ENCODE data around the gene ADGRB2.

ADGRB2 gene

GRCh38 chr1:31793086-31793485 lies 28.9 kb upstream of the ADGRB2 start:
- no peak overlapping the region for H3K27ac ChIP-seq (ENCODE audit: low read depth, low read length)
- no peaks in the 10 kb centered on the region for H3K36me3 ChIP-seq (ENCODE audit: control insufficient read depth in 1 of 2, insufficient read depth in 2 of 2, low read length in 2 of 2)
- H3K9ac ChIP-seq (ENCODE audit: low read length), result no peak overlapping the region
- no peak overlapping the region for H4K8ac ChIP-seq (ENCODE audit: low read depth, low read length)
- H3K4me1 ChIP-seq (ENCODE audit: control insufficient read depth in 1 of 2, insufficient read depth in 2 of 2, low read length in 2 of 2), result peaks cover 2 to 7% of the 10 kb centered on the region in 2 experiments
- H4K12ac ChIP-seq (ENCODE audit: low read depth, low read length), result no peak overlapping the region
- no peak overlapping the region for H4K91ac ChIP-seq (ENCODE audit: low read depth, low read length)
- no peak overlapping the region for H2AFZ ChIP-seq (ENCODE audit: insufficient read depth, low read length, poor library complexity)
- no peak for DNase-seq
- H3K27me3 ChIP-seq (ENCODE audit: insufficient read depth, low read length), result no peaks in the 10 kb centered on the region
- no peak overlapping the region for H3K23ac ChIP-seq (ENCODE audit: low read length)
- no peak overlapping the region for H3K4me3 ChIP-seq (ENCODE audit: low read depth, low read length)
- H3K14ac ChIP-seq (ENCODE audit: low read length), result no peak overlapping the region
- no peak overlapping the region for H3K4me2 ChIP-seq (ENCODE audit: low read length)
- no peak overlapping the region for H2BK120ac ChIP-seq (ENCODE audit: insufficient read depth, low read length, poor library complexity)
- H3K4ac ChIP-seq (ENCODE audit: low read depth, low read length), result no peak overlapping the region
- no peak overlapping the region for H2BK12ac ChIP-seq (ENCODE audit: low read length)
- H3K9me3 ChIP-seq (ENCODE audit: insufficient read depth, low read depth, low read length), result peaks cover 2% of the 10 kb centered on the region
- peaks cover 2% of the 10 kb centered on the region for H3K79me2 ChIP-seq (ENCODE audit: control insufficient read depth, insufficient read depth, low read length, poor library complexity)
- no peak overlapping the region for H3K18ac ChIP-seq (ENCODE audit: low read length)
- H3K79me1 ChIP-seq (ENCODE audit: low read length), result peaks cover 4% of the 10 kb centered on the region
- WGBS (ENCODE audit: extremely low coverage, insufficient coverage, insufficient read length), result no CpG with 5 or more reads among the region's 6 CpGs
- H2AK5ac ChIP-seq (ENCODE audit: low read length), result no peak overlapping the region
- no peak overlapping the region for H2BK5ac ChIP-seq (ENCODE audit: low read depth, low read length, poor library complexity)

- H2BK120ac ChIP-seq (ENCODE audit: insufficient read depth, low read length, poor library complexity), result no peak overlapping the region
- H2BK5ac ChIP-seq (ENCODE audit: low read depth, low read length, poor library complexity), result no peak overlapping the region
- H2AK5ac ChIP-seq (ENCODE audit: low read length), result no peak overlapping the region
Measured at GRCh38 chr1:31792541-31792940, 28.4 kb upstream of the ADGRB2 start.

GRCh38 chr1:31792116-31792515 lies 28.0 kb upstream of the ADGRB2 start:
- Histone ChIP-seq H3K23ac (ENCODE audit: low read length) (no peak overlapping the region), H3K4me2 (ENCODE audit: low read length) (no peak overlapping the region), H3K9ac (ENCODE audit: low read length) (no peak overlapping the region), H2AK5ac (ENCODE audit: low read length) (no peak overlapping the region), H3K36me3 (ENCODE audit: control insufficient read depth in 1 of 2, insufficient read depth in 2 of 2, low read length in 2 of 2) (no peaks in the 10 kb centered on the region), H3K14ac (ENCODE audit: low read length) (no peak overlapping the region), H3K79me2 (ENCODE audit: control insufficient read depth, insufficient read depth, low read length, poor library complexity) (peaks cover 2% of the 10 kb centered on the region), H3K18ac (ENCODE audit: low read length) (no peak overlapping the region), H3K4me3 (ENCODE audit: low read depth, low read length) (no peak overlapping the region), H2BK12ac (ENCODE audit: low read length) (no peak overlapping the region), H3K9me3 (ENCODE audit: insufficient read depth, low read depth, low read length) (peaks cover 2% of the 10 kb centered on the region), H3K27ac (ENCODE audit: low read depth, low read length) (no peak overlapping the region), H3K4me1 (ENCODE audit: control insufficient read depth in 1 of 2, insufficient read depth in 2 of 2, low read length in 2 of 2) (peaks cover 5 to 8% of the 10 kb centered on the region in 2 experiments), H4K91ac (ENCODE audit: low read depth, low read length) (no peak overlapping the region), H4K8ac (ENCODE audit: low read depth, low read length) (no peak overlapping the region), H4K12ac (ENCODE audit: low read depth, low read length) (no peak overlapping the region), H2BK120ac (ENCODE audit: insufficient read depth, low read length, poor library complexity) (no peak overlapping the region), H3K27me3 (ENCODE audit: insufficient read depth, low read length) (no peaks in the 10 kb centered on the region), H2BK5ac (ENCODE audit: low read depth, low read length, poor library complexity) (no peak overlapping the region), H3K4ac (ENCODE audit: low read depth, low read length) (no peak overlapping the region), H2AFZ (ENCODE audit: insufficient read depth, low read length, poor library complexity) (no peak overlapping the region), H3K79me1 (ENCODE audit: low read length) (peaks cover 3% of the 10 kb centered on the region)
- DNase-seq, result no peak
- no CpG with 5 or more reads among the region's 11 CpGs for WGBS (ENCODE audit: extremely low coverage, insufficient coverage, insufficient read length)

More at GRCh38 chr1:31792541-31792940, 28.4 kb upstream of the ADGRB2 start:
- Histone ChIP-seq H3K79me2 (ENCODE audit: control insufficient read depth, insufficient read depth, low read length, poor library complexity) (peaks cover 2% of the 10 kb centered on the region), H3K9ac (ENCODE audit: low read length) (no peak overlapping the region), H3K79me1 (ENCODE audit: low read length) (peaks cover 3% of the 10 kb centered on the region), H2BK12ac (ENCODE audit: low read length) (no peak overlapping the region), H2AFZ (ENCODE audit: insufficient read depth, low read length, poor library complexity) (no peak overlapping the region), H4K12ac (ENCODE audit: low read depth, low read length) (no peak overlapping the region), H3K4me2 (ENCODE audit: low read length) (no peak overlapping the region), H3K4me3 (ENCODE audit: low read depth, low read length) (no peak overlapping the region), H3K27ac (ENCODE audit: low read depth, low read length) (no peak overlapping the region), H3K27me3 (ENCODE audit: insufficient read depth, low read length) (no peaks in the 10 kb centered on the region), H3K36me3 (ENCODE audit: control insufficient read depth in 1 of 2, insufficient read depth in 2 of 2, low read length in 2 of 2) (no peaks in the 10 kb centered on the region), H3K18ac (ENCODE audit: low read length) (no peak overlapping the region), H3K23ac (ENCODE audit: low read length) (no peak overlapping the region), H3K4me1 (ENCODE audit: control insufficient read depth in 1 of 2, insufficient read depth in 2 of 2, low read length in 2 of 2) (peaks cover 5 to 8% of the 10 kb centered on the region in 2 experiments), H4K91ac (ENCODE audit: low read depth, low read length) (no peak overlapping the region), H3K4ac (ENCODE audit: low read depth, low read length) (no peak overlapping the region), H4K8ac (ENCODE audit: low read depth, low read length) (no peak overlapping the region), H3K9me3 (ENCODE audit: insufficient read depth, low read depth, low read length) (peaks cover 2% of the 10 kb centered on the region), H3K14ac (ENCODE audit: low read length) (no peak overlapping the region)
- no peak for DNase-seq
- no CpG with 5 or more reads among the region's 4 CpGs for WGBS (ENCODE audit: extremely low coverage, insufficient coverage, insufficient read length)

- H4K91ac ChIP-seq (ENCODE audit: low read depth, low read length), result no peak overlapping the region
- no peaks in the 10 kb centered on the region for H3K36me3 ChIP-seq (ENCODE audit: control insufficient read depth in 1 of 2, insufficient read depth in 2 of 2, low read length in 2 of 2)
- H2BK12ac ChIP-seq (ENCODE audit: low read length), result no peak overlapping the region
- no peaks in the 10 kb centered on the region for H3K27me3 ChIP-seq (ENCODE audit: insufficient read depth, low read length)
- no peak overlapping the region for H2AK5ac ChIP-seq (ENCODE audit: low read length)
- peaks cover 5 to 8% of the 10 kb centered on the region in 2 experiments for H3K4me1 ChIP-seq (ENCODE audit: control insufficient read depth in 1 of 2, insufficient read depth in 2 of 2, low read length in 2 of 2)
- no peak overlapping the region for H4K12ac ChIP-seq (ENCODE audit: low read depth, low read length)
- no peak overlapping the region for H2AFZ ChIP-seq (ENCODE audit: insufficient read depth, low read length, poor library complexity)
- H2BK5ac ChIP-seq (ENCODE audit: low read depth, low read length, poor library complexity), result no peak overlapping the region
- DNase-seq, result no peak
- H3K18ac ChIP-seq (ENCODE audit: low read length), result no peak overlapping the region
- H3K79me2 ChIP-seq (ENCODE audit: control insufficient read depth, insufficient read depth, low read length, poor library complexity), result peaks cover 2% of the 10 kb centered on the region
- peaks cover 2% of the 10 kb centered on the region for H3K9me3 ChIP-seq (ENCODE audit: insufficient read depth, low read depth, low read length)
- no peak overlapping the region for H2BK120ac ChIP-seq (ENCODE audit: insufficient read depth, low read length, poor library complexity)
- no peak overlapping the region for H3K4me2 ChIP-seq (ENCODE audit: low read length)
- peak overlapping the region; percentile 17 for H3K9ac ChIP-seq (ENCODE audit: low read length)
- no peak overlapping the region for H3K27ac ChIP-seq (ENCODE audit: low read depth, low read length)
- no peak overlapping the region for H3K4ac ChIP-seq (ENCODE audit: low read depth, low read length)
- H3K4me3 ChIP-seq (ENCODE audit: low read depth, low read length), result no peak overlapping the region
- peaks cover 3% of the 10 kb centered on the region for H3K79me1 ChIP-seq (ENCODE audit: low read length)
- H4K8ac ChIP-seq (ENCODE audit: low read depth, low read length), result no peak overlapping the region
- WGBS (ENCODE audit: extremely low coverage, insufficient coverage, insufficient read length), result no CpG with 5 or more reads among the region's 13 CpGs
- H3K14ac ChIP-seq (ENCODE audit: low read length), result no peak overlapping the region
- H3K23ac ChIP-seq (ENCODE audit: low read length), result no peak overlapping the region
Measured at GRCh38 chr1:31791131-31791858, 27.2 kb upstream of the ADGRB2 start.
